NCI-H1930 (cell line): ENCODE data around the gene TREH.
"Not testable (repeated sequence)": the region's sequence is repeated elsewhere in the genome, so short reads cannot be mapped to it uniquely, and the experiment has no call there.

ENCODE experiments used
- DNase-seq, 2 experiments: peaks; one replicate each; lab custom pipeline; 2025; lab: John Stamatoyannopoulos, UW

The TREH gene, protein sequence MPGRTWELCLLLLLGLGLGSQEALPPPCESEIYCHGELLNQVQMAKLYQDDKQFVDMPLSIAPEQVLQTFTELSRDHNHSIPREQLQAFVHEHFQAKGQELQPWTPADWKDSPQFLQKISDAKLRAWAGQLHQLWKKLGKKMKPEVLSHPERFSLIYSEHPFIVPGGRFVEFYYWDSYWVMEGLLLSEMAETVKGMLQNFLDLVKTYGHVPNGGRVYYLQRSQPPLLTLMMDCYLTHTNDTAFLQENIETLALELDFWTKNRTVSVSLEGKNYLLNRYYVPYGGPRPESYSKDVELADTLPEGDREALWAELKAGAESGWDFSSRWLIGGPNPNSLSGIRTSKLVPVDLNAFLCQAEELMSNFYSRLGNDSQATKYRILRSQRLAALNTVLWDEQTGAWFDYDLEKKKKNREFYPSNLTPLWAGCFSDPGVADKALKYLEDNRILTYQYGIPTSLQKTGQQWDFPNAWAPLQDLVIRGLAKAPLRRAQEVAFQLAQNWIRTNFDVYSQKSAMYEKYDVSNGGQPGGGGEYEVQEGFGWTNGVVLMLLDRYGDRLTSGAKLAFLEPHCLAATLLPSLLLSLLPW

DNA sequence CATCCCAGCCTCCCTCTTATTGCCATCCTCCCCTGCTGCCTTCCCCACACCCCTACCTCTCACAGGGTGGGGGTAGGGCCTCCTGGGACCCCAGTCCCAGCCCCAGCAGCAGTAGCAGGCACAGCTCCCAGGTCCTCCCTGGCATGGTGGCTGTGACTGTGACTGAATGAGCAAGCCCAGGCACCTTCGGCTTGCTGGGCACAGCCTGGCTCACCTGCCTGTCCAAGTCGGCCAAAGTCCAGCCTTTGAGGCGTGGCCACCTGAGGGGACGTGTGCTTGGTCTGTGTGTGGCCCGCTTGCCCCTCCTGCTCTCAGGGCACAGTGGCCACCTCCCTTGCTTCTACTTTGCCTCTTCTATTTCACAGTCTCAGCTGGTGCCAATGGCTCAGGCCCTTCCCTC, at the start of gene TREH:
TREH (minus strand) TSS at position 168 of the 400 bp plus-strand sequence; CDS start at position 145, 23 bp downstream.
- no peak for DNase-seq

DNA sequence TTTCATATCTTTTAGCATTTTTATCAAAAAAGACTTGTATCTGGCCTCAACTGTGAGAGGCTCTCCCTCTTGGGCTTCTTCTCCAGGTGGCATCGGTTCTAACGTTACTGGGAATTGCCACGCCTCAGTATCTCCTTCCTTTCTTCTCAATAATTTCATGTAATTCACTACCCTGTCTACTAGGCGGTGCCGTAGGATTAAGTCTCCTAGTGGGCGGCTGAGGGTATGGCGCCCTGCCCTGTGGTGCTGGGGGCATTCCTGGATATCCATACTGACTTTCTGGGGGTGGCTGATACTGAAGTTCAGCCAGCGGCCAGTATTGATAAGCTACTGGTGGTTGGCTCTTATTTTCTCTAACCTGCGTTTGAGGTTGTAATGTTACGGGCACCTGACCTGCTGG, 48.7 kb upstream of the TREH start:
- not testable (repeated sequence) for DNase-seq

DNA sequence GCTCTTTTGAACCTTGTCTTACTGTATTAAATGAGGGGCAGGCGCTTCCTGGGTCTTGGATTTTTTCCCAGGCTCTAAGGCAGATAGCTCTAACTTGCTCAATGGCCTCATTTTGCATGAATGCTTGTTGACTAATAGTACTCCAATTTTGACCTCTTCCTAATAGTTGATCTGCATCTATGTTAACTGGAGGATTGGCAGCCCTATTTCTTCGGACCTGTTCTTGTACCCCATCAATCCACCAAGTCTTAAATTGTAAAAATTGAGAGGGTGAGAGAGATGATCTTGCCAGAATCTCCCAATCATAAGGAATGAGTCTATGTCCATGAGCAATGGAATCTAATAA, 48.2 kb upstream of the TREH start:
- not testable (repeated sequence) for DNase-seq

DNA sequence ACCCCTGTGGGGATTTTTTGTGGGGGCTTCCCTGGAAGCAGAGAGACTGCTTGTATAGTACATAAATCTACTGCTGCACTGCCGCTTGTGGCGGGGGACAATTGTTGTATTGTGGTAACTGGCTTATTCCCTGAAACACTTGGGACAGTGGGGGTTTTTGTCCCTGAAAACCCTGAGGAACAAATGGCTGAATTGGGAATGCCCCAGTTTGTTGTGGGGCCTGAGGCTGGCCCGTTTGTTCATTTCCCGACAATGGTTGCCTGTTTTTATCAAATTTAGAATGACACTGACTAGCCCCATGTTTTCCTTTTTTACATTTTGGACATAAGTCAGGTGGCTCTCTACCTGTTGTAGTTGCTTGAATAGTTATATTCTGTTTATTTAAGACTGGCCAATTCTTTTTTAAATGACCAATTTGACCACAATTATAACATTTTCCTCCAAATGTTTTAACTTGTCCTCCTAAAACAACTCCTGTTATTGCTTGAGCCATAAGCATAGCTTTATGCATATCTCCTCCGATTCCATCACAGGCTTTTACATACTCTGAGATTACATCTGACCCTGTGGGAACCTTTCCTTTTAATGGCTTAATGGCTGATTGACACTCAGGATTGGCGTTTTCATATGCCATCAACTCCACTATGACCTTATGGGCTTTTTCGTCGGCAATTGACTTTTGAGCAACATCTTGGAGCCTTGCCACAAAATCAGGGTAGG, 47.7 kb upstream of the TREH start:
- not testable (repeated sequence) for DNase-seq

DNA sequence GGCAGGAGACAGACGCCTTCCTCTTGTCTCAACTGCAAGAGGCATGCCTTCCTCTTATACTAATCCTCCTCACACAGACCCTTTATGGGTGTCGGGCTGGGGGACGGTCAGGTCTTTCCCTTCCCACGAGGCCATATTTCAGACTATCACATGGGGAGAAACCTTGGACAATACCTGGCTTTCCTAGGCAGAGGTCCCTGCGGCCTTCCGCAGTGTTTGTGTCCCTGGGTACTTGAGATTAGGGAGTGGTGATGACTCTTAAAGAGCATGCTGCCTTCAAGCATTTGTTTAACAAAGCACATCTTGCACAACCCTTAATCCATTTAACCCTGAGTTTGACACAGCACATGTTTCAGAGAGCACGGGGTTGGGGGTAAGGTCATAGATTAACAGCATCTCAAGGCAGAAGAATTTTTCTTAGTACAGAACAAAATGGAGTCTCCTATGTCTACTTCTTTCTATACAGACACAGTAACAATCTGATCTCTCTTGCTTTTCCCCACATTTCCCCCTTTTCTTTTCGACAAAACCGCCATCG, 42.1 kb upstream of the TREH start:
- DNase-seq = not testable (repeated sequence)

DNA sequence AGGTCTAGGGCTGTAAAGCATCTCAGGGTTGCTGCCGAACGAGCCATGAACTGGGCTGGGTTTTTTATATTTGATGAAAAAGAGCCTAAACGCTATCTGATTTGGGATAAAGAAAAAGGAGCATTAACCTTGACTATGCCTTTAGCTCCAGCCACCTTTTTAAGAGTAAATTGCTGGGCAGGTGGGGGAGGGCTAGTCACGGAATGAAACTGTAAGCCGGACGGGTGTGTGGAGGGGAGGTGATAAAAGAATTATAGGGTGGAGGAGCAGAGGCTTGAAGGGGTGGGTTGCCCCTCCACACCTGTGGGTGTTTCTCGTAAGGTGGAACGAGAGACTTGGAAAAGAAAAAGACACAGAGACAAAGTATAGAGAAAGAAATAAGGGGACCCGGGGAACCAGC, 41.3 kb upstream of the TREH start:
- not testable (repeated sequence) for DNase-seq

DNA sequence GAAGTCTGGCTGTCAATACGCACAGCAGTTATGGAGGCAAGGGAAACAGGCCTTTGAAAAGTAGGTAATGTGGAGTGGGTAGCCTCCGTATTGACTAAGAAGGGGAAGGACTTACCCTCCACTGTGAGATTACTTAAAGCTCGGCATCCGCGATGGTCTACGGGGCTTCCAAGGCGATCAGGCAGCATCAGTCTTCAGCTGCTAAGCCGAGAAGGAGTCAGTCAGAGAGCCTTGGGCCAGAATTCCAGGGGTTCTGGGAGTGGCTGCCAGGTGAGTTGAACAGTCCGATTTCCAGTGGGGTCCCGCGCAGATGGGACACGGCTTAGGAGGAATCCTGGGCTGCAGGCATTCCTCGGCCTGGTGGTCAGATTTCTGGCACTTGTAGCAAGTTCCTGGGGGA, 40.6 kb upstream of the TREH start:
- DNase-seq = not testable (repeated sequence)

DNA sequence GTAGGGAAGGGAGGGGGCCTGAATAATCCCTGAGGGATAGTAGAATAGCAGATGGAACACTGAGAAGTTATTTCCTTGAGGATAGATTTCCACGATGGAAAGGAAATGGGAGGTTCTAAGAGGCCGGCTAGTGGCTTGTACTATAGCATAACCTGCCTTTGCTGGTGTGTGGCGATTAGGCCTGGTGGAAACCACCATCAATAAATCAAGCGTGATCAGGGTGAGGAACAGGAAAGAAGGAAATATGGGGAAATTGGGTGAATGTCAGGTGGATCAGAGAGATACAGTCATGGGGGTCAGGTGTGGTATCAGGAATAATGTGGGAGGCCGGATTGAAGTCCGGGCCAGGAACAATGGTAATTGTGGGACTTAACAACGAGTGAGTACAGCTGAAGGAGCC, 39.1 kb upstream of the TREH start:
- not testable (repeated sequence) for DNase-seq

DNA sequence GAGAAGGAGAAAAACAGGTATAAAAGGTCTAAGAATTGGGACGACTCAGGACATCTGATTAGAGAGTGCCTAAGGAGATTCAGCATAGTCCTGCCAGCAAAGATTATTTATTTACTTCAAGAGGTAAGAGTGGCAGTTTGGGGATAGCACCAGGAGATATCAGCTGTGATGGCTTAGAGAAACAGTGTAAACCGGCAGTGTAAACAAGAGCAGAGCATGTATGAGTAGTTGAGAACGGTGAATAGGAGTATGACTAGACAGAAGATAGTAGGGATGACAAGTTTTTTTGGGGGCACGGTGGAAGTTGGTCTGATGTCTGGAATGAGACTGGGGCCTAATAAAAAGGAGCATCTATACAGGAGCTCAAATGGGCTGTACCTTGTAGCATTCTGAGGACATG, 38.3 kb upstream of the TREH start:
- DNase-seq = not testable (repeated sequence)

DNA sequence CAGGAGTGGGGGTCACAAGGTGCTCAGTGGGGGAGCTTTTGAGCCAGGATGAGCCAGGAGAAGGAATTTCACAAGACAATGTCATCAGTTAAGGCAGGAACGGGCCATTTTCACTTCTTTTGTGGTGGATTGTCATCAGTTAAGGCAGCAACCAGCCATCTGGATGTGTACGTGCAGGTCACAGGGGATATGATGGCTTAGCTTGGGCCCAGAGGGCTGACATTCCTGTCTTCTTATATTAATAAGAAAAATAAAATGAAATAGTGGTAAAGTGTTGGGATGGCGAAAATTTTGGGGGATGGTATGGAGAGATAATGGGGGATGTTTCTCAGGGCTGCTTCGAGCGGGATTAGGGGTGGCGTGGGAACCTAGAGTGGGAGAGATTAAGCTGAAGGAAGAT, 37.8 kb upstream of the TREH start:
- not testable (repeated sequence) for DNase-seq

DNA sequence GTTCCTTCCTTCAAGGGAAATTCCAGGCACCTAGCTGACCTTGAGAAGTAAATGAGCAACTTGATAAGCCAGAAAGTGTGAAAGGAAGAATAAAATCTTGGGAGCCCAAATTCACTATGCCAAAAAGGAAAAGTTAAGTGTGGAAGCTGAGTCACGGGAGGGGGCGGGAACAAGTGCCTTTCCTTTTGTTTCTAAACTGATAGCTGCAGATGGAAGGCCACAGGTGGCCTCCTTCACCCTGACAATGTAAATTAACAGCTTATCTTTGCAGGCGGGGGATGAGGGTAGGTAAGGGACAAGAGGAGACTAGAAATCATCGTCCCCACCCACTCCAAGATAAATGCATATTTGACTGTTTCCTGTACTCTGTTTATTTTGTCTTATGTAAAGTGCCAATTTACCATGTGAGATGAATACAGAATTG, 36.4 kb upstream of the TREH start:
- DNase-seq = no peak

DNA sequence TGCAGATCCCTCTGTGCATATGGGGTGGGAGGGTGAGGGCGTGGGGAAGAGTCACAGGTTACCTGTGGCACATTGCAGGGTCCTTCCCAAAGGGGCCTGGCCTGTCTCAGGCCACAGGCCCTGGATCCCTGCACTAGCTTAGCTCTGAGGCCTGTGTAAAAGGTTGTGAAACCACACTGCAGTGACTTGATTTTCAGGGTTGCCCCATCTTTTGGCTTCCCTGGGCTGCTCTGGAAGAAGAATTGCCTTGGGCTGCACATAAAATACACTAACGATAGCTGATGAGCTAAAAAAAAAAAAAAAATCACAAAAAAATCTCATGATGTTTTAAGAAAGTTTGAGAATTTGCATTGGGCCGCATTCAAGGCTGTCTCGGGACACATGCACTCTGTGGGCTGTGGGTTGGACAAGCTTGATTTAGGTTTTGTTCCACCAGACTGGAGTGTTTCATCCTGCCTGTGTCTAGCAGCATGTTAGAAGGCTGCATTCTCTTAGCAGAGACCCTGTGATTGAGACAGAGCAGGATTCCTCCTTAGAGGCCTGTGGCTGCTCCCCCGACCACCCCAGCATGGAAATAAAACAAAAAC, 35.9 kb upstream of the TREH start:
- DNase-seq = no peak

DNA sequence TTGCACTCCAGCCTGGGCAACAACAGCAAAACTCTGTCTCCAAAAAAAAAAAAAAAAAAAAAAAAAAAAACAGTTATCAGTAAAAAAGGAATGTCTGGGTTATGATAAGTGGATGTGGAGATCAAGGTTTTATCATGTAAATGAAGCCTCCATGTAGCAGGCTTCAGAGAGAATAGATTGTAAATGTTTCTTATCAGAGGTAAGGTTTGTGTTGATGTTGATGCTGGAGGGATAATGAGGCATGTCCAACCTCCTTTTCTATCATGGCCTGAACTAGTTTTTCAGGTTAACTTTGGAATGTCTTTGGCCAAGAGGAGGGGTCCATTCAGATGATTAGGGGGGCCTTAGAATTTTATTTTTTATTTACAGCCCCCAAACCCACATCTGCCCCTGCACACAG, 35.4 kb upstream of the TREH start:
- DNase-seq = no peak

DNA sequence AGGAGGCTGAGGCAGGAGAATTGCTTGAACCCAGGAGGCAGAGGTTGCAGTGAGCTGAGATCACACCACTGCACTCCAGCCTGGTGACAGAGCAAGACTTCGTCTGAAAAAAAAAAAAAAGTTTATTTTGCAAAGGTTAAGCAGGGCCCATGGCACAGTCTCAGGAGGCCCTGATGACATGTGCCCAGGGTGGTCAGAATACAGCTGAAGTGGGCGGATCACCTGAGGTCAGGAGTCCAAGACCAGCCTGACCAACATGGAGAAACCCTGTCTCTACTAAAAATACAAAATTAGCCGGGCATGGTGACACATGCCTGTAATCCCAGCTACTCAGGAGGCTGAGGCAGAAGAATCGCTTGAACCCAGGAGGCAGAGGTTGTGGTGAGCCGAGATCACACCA, 35.0 kb upstream of the TREH start:
- DNase-seq = not testable (repeated sequence)

DNA sequence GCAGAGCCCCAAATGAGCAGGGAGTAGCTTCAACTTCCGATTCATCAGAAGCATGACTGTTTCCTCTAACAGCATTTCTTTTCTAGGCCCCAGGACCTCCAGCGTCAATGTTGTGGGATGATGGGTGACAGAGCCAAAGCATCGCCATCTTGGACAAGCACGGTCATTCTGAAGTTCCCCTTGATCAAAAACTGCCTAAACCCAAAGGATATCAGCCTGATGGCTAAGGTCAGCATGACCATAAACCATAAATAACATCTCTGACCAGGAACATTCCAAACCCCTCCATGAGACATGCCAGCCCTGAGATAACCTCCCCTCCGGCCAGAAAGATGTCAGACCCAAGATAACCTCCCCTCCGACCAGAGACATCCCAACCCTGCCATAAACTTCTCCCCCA, 28.8 kb upstream of the TREH start:
- no peak for DNase-seq

DNA sequence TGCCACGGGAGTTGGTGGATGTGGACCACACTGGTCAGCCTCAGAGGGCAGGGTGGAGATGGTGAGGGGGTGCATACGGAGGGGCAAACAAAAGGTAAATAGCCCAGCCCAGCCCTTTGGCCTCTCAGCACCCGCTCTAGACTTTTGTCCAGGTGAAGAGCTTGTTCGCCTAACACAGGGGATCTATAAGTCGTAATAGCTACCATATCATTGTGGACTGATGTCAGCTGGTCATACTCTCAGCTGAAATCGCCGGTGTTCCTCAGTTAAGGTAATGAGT, 27.0 kb upstream of the TREH start:
- no peak for DNase-seq

DNA sequence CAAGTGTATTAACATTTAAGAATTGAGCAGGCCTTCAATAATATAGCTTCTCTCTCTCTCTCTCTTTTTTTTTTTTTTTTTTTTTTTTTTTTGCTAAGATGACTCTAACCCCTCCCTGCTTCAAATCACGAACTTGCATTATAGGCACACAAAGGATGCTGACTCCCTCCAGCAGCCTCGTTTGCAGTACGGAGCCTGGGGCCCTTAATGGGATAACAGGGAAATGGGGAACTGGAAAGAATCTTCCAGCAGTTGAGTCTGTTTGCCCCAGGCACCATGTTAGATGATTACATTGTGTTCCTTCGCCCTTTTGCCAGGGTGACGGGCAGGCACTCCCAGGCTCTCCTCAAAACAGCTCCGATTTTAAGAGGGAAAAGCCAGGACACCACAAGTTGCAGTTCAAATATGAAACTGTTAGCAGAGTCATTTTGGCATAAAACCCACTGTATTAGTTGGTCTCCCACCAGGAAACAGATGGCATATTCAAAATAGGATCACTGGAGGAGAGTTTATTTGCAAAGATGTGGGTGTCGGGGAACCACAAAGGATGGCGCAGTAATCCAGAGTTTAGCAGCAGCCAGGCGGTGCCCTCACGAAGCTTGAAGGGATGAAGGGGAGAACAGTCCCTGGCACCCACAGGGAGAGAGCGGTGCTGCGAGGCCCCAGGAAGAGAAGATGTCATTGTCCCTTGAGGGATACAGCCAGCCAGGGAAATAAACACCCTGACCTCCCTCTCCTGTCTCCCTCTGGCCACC, 26.5 kb upstream of the TREH start:
- DNase-seq = no peak

DNA sequence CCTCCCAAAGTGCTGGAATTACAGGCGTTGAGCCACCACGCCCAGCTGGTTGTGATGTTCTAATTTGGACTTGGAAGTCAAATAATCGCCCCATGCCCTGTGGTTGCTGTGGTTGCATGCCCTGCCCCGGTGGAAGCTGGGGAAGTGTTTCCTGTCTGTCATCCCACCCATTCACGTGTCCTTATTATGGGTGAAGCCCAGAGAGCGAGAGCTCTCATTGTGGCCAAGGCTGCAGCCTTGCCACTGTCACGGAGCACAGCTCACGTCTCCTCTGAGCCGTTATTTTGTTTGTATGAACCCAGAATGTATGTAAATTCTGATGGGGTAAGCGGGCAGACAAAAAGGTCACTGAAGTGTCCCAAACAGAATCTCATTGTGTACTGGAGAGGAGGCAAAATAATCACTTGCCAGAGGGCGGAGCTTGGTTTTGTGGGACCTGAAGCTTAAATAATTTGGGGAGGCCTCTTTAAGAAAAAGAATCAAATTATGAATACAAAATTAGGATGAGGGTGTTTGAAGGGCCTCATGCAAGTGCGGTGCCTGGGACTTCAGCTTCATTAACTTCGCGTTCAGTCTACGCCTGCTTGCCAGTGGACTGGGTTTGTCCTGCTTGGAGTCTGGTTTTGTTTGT, 25.8 kb upstream of the TREH start:
- no peak for DNase-seq

DNA sequence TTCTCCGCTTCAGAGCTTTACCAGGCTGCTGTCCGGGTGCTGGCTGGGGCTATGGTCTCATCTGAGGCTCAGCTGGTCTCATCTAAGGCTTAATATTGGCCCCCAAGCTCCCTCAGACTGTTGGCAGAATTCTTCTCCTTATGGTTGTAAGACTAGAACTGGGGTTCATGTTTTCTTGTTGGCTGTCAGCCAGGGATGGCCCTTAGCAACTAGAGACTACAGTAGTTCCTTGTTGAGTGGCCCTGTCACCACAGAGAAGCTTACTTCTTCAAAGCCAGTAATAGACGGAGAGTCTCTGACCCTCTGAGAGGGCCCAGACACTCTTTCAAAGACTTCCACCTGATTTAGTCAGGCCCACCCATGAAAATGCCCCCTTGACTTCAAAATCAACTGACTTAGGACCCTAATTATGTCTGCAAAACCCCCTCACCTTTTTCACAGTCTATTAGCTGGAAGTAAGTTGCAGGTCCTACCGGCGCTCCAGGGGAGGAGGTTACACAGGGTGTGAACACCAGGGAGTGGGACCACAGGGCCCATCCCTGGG, 24.2 kb upstream of the TREH start:
- no peak for DNase-seq

DNA sequence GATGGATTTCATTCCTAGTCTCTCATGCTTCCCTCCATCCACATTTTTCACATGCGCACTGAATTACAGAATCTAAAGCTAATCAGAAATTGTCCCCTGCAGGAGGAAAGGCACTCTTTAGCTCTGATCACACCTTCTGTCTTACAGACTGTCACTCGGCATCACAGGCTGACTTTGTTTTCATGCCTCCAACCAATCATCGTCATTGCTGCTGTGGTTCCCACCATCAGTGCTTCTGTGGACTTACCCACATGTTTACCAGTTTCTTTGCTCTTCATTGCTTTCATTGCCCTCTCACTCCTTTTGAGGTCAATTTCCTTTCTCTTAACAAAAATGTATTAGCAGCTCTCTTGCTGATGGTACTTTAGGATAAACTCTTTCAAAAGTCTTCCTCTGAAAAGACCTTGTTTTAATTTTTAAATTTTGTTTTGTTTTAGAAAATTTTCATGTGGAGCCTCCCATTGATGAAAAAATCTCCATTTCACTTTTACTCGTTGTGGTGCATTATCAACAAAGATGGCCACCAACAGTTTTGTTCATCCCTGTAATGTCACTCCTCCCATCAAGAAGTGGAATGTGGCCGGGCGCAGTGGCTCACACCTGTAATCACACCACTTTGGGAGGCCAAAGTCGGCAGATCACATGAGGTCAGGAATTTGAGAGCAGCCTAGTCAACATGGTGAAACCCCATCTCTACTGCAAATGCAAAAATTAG, 20.2 kb upstream of the TREH start:
- no peak for DNase-seq

DNA sequence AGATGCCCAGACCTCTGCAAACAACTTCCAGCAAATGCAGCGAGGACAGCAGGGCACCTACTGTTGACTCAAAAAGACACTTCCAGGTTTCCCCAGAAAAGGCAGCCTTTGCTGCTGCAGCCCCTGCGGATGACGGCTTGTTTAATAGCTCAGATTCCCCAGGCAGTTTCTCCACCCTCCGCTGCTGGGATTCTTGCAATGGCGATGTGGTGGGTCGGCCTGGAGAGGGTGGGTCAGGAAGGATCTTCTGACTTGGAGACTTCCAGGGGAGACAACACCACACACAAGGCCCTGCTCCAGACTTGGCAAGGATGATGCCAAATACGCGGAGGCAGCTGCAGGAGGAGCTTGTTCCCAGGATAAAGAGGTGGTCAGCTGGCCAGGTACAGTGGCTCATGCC, 17.9 kb upstream of the TREH start:
- DNase-seq = no peak
